Left cardiac atrium (tissue), 4 donors: Measurements from ENCODE around the gene CCNL2. TPM values are rescaled to one million over a fixed set of nuclear protein-coding genes. Genes with fewer than 3 reads are reported as not detected.
"Not testable (repeated sequence)": the region's sequence is repeated elsewhere in the genome, so short reads cannot be mapped to it uniquely, and the experiment has no call there.

Experiments
- ATAC-seq, 2 donors: fragments of 200-7000 bp; cut with Tn5 transposase; one replicate each; pipeline ENCODE4 v1.9.1; 2020; ENCODE audit warnings: mild to moderate bottlenecking in 2 of 2, moderate library complexity in 2 of 2
- DNase-seq: peaks from one replicate; pipeline ENCODE4 v3.0.0-alpha.2; 2020
- intact Hi-C, 2 donors: fragments of 100-400 bp; cut with DNase I; formaldehyde crosslinking; loops; one replicate each; pipeline versions ENCODE4 v1.14.1 to v1.15.1; 2022 to 2023
- total RNA-seq, 2 donors: library from RNA; stranded (reverse); fragmentation: NEBNext Ultra II Directional; extraction: Animal tissue kit (Norgen Biotek cat#: 25700); gene quantifications; one replicate each; pipeline ENCODE4 v1.2.1, GENCODE V29; 2021
- donor health status: DM: no; HTN: yes; CAD: no.
- donor health status: DM: no; HTN: yes; CAD: no; lungs with severe emphysema.
- donor health status: DM: yes; HTN: yes; CAD: no.
- donor health status: Dilated cardiomyopathy.

The CCNL2 gene
- total RNA-seq, 2 donors from 2014 or later, result 56.0 to 89.0 TPM

GRCh38 chr1:1433804-1434130, 34.6 kb upstream of the CCNL2 start:
- ATAC-seq, result peak in 1 of 2 donors; percentile 5

GRCh38 chr1:1432951-1433803, 34.0 kb upstream of the CCNL2 start:
- peak in 1 of 2 donors; percentile 19 for ATAC-seq
- DNase-seq, result peak; percentile 84
- intact Hi-C loops, result no loop called here

More at GRCh38 chr1:1433804-1434130, 34.6 kb upstream of the CCNL2 start:
- intact Hi-C loops, result no loop called here
- DNase-seq, result peak; percentile 76

DNA sequence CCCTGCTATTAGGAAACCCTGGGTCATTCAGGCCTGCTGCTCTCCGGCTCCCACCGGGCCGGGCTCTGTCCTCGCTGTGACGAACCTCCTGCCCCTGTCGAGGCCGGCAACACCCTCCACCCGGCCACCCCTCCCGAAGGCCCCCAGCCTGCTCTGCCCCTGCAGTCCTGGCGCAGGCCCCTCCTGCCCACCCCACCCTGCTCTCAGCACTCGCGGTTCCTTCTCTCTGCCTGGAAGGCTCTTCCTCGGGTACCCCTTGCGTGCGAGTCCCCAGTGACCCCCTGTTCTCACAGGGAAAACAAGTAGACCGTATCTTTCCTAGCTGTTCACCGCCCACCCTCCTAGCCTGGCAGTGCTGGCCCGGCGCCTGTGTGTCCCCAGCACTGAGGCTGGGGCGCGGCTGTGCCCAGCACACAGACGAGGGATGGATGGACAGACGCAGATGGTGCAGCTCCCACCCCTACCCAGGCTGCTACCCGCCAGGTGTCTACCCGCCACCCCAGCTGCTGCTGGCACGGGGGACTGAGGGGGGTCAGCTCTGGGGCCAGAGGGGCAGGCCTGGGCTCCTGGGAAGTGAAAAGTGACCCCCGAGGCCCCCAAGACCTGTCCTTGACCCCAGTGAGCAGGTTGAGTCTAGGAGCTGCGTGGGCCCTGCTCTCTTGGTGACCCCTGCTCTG, 33.3 kb upstream of the CCNL2 start:
- DNase-seq, result peak; percentile 24

DNA sequence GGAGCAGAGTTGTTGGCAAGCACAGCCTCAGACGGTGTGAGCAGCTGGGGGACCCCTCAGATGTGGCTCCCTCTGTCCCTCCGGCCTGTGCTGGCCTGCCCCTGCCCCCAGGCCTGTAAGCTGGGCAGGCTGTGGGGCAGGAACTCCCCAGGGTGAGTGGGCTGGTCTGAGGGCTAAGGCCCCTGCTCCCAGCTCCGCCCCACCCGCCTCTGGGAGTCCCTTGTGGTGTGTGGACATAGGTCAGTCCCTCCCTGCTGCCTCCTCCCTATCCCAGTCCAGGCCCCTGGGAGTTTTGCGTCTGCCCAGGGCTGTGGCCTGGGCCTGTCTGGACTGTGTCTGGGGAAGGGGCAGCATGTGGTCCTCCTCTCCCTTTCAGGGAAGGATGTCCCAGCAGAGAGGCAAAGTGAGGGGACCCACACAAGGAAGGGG, 32.7 kb upstream of the CCNL2 start:
- ATAC-seq (peak; percentile 19 to 34), DNase-seq (peak; percentile 75)
- intact Hi-C loops, result no loop called here

More for the DNA sequence above, 33.3 kb upstream of the CCNL2 start:
- ATAC-seq, result no peak
- intact Hi-C loops, result no loop called here

GRCh38 chr1:1430992-1431844, 32.1 kb upstream of the CCNL2 start:
- DNase-seq, result peak; percentile 32
- intact Hi-C loops, result no loop called here
- no peak for ATAC-seq

DNA sequence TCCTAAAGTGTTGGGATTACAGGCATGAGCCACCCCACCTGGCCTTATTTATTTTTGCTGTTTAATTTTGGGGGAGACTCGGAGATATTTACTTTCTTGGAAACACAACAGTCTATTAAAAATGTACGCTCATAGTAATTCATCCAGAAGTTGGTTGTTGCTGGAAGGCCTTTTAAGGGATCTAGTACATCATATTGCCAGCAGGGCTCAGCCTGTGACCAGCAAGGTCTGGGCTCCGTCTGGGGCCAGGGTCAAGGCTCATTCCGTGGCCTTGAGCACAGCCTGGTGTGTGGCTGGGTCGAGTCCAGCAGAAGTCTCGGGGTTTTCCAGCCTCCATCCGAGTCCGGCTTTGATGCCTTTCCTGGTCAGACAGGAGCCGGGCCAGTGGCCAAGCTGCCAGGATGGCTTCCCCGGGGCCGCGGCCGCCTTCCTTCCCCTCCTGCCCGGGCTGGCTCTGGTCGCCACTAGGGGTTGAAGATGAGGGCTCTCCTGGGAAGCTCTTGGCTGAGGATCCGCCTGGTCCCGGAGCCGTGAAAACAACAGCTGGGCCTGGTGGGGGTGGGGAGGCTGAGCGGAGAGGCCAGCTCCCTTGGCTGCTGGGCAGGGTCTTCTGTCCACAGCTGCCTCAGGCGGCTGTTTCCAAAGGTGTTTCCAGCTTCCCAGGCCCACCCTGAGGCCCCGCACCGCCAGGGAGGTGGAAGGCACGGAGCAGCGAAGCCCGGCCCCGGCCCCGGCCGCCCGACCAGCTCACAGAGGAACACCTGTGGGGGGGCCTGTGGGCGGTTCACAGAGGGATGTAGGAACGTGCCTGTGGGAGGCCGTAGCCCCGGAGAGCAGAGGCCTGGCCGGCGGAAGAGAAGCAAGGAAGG, 31.2 kb upstream of the CCNL2 start:
- ATAC-seq, result peak; percentile 51 to 59
- intact Hi-C loops, result no loop called here
- DNase-seq, result peak; percentile 84

GRCh38 chr1:1429671-1430073, 30.5 kb upstream of the CCNL2 start:
- intact Hi-C loops, result no loop called here
- no peak for ATAC-seq
- DNase-seq, result no peak

GRCh38 chr1:1428967-1429366, 29.8 kb upstream of the CCNL2 start:
- intact Hi-C loops, DNase-seq: not testable (repeated sequence)

GRCh38 chr1:1428174-1428573, 29.0 kb upstream of the CCNL2 start:
- ATAC-seq, result no peak
- DNase-seq, result peak; percentile 23
- intact Hi-C loops, result no loop called here

More at GRCh38 chr1:1428967-1429366, 29.8 kb upstream of the CCNL2 start:
- not testable (repeated sequence) for ATAC-seq

DNA sequence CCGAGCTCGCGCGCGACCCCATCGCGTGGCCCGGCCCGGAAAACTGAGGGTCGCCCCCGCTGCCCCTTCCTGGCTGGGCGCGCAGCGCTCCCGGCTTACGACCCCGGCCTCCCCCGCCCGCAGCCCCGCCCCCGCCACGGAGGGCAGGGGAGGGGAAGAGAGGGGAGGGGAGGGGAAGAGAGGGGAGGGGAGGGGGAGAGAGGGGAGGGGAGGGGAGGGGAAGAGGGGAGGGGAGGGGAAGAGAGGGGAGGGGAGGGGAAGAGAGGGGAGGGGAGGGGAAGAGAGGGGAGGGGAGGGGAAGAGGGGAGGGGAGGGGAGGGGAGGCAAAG, 28.6 kb upstream of the CCNL2 start:
- ATAC-seq (no peak), DNase-seq (no peak)
- intact Hi-C loops, result no loop called here

- ATAC-seq (no peak), DNase-seq (peak; percentile 55)
- intact Hi-C loops, result no loop called here
Observed at GRCh38 chr1:1427106-1427819, 28.1 kb upstream of the CCNL2 start.

DNA sequence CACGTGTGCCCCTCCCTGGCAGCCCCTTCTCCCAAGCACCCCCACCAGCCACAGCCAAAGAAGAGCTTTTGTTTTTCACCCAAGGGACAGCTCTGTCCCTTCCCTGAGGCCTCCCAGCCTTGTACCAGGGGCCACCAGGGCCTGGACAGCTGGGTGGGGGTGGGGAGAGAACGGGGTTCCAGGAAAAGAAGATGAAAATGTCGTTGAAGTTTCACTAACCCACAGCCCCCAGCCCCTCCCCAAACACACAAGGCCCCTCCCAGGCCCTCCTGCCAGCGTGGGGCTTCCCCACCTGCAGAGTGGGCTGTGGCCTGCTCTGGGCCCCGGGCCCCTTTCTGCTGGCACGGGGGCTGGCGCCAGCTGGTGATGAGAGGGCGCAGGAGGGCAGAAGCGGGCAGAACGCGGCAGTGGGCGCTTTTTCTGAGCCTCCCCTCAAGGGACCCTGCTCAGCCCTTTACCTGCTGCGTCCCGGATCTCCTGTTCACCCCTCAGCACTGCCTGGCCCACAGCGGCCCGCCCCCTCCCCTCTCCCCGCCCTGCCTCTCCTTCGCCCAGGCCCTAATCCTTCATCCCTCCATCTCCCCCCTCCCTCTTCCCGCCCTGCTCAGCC, 27.5 kb upstream of the CCNL2 start:
- ATAC-seq, result no peak

GRCh38 chr1:1425753-1426495, 26.8 kb upstream of the CCNL2 start:
- ATAC-seq (no peak), DNase-seq (peak; percentile 22)
- intact Hi-C loops, result no loop called here

More for the DNA sequence above, 27.5 kb upstream of the CCNL2 start:
- no peak for DNase-seq
- intact Hi-C loops, result no loop called here

DNA sequence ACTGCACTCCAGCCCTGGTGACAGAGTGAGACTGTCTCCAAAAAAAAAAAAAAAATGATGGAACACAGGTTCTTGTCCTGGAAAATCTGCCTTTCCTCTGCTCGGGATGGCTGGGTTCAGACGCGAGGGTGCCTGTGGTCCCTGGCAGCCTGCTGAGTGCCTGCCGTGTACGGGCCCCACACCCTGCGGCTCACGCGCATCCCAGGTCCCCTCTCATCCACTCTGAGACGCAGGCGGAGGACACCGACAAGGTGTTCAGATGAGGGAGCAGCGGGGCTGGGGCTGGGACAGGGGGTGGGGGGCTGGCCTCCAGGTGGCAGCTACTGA, 26.3 kb upstream of the CCNL2 start:
- DNase-seq (peak; percentile 19), ATAC-seq (no peak)
- intact Hi-C loops, result no loop called here

- peak; percentile 16 for DNase-seq
- intact Hi-C loops, result no loop called here
- no peak for ATAC-seq
Observed at GRCh38 chr1:1424707-1425106, 25.6 kb upstream of the CCNL2 start.

- DNase-seq (no peak), ATAC-seq (no peak)
- intact Hi-C loops, result no loop called here
Observed at GRCh38 chr1:1423245-1423597, 24.1 kb upstream of the CCNL2 start.
